SK-N-SH (cell line): ENCODE results near the gene GYG1. TPM values are rescaled to one million over a fixed set of nuclear protein-coding genes. Genes with fewer than 3 reads are reported as not detected.

ENCODE experiments used
- CTCF ChIA-PET: fragments of 300-600, 350-600 bp; formaldehyde crosslinking; extraction: SDS; loops from one replicate; lab custom pipeline; 2021; lab: Yijun Ruan, JAX
- POLR2A ChIA-PET: fragments of 350-600 bp; sonication (Branson Sonifier 250); formaldehyde crosslinking; extraction: SDS; loops from one replicate; lab custom pipeline; 2020; ENCODE audit warnings: antibody characterized with exemption, inconsistent platforms; lab: Yijun Ruan, JAX
- DNase-seq: peaks from one replicate; pipeline ENCODE4 v3.0.0; 2012
- H2AFZ ChIP-seq: fragments of 200-600 bp; sonication (generic); 2 replicates; pipeline ENCODE4 v1.8.1; 2016; ENCODE audit warnings: antibody characterized with exemption, mild to moderate bottlenecking, low read depth
- H3F3A ChIP-seq: fragments of 200-600 bp; sonication (generic); replicated peaks from 2 replicates; pipeline ENCODE3; 2016; ENCODE audit warnings: antibody characterized with exemption, mild to moderate bottlenecking; ENCODE audit not compliant: insufficient read depth
- H3K27ac ChIP-seq, 2 experiments: fragments of 200-500 bp in 1 of 2; fragments of 200-600 bp in 1 of 2; sonication (Bioruptor generic) in 1 of 2; sonication (generic), shearing (Covaris generic) in 1 of 2; 2 replicates each; pipeline versions ENCODE4 v1.5.1 to v1.6.1; 2014 to 2016; ENCODE audit warnings: low read depth in 2 of 2, inconsistent platforms in 1 of 2, low read length in 1 of 2, mild to moderate bottlenecking in 1 of 2, mixed read lengths in 1 of 2
- H3K27me3 ChIP-seq: fragments of 200-600 bp; sonication (generic), shearing (Covaris generic); 2 replicates; pipeline ENCODE4 v1.6.1; 2016; ENCODE audit warnings: mixed run types; ENCODE audit not compliant: insufficient read depth
- H3K36me3 ChIP-seq, 2 experiments: fragments of 200-500 bp in 1 of 2; fragments of 200-600 bp in 1 of 2; sonication (Bioruptor generic) in 1 of 2; sonication (generic) in 1 of 2; replicated peaks in 1 of 2; 2 replicates each; pipeline versions ENCODE3 to v1.5.1; 2014 to 2016; ENCODE audit warnings: low read length in 1 of 2, mild to moderate bottlenecking in 1 of 2; ENCODE audit not compliant: insufficient read depth in 2 of 2, control insufficient read depth in 1 of 2
- H3K4me1 ChIP-seq, 2 experiments: fragments of 200-500 bp in 1 of 2; fragments of 200-600 bp in 1 of 2; sonication (Bioruptor generic) in 1 of 2; sonication (generic), shearing (Covaris generic) in 1 of 2; 2 replicates each; pipeline versions ENCODE4 v1.5.1 to v1.6.1; 2014 to 2016; ENCODE audit warnings: low read depth in 1 of 2, low read length in 1 of 2, mixed run types in 1 of 2; ENCODE audit not compliant: insufficient read depth in 2 of 2, control insufficient read depth in 1 of 2
- H3K4me2 ChIP-seq: fragments of 200-600 bp; sonication (generic), shearing (Covaris generic); 2 replicates; pipeline ENCODE4 v1.6.1; 2017; ENCODE audit warnings: mixed run types
- H3K4me3 ChIP-seq, 2 experiments: fragments of 200-500 bp in 1 of 2; fragments of 200-600 bp in 1 of 2; sonication (Bioruptor generic) in 1 of 2; sonication (generic), shearing (Covaris generic) in 1 of 2; 2 replicates each; pipeline versions ENCODE4 v1.5.1 to v1.8.1; 2014 to 2016; ENCODE audit warnings: low read depth in 2 of 2, inconsistent platforms in 1 of 2, low read length in 1 of 2, mild to moderate bottlenecking in 1 of 2, mixed read lengths in 1 of 2, moderate library complexity in 1 of 2
- H3K79me2 ChIP-seq: fragments of 200-600 bp; sonication (generic); 2 replicates; pipeline ENCODE4 v1.8.1; 2017; ENCODE audit warnings: mild to moderate bottlenecking; ENCODE audit not compliant: insufficient read depth
- H3K9ac ChIP-seq: fragments of 200-600 bp; sonication (generic); 2 replicates; pipeline ENCODE4 v1.6.1; 2017; ENCODE audit warnings: mixed run types
- H3K9me2 ChIP-seq: fragments of 200-600 bp; sonication (generic); 2 replicates; pipeline ENCODE4 v1.6.1; 2017; ENCODE audit warnings: mixed run types
- H3K9me3 ChIP-seq: fragments of 200-600 bp; sonication (generic); 2 replicates; pipeline ENCODE4 v1.6.1; 2017; ENCODE audit warnings: mixed run types, mild to moderate bottlenecking, moderate library complexity
- H4K20me1 ChIP-seq: fragments of 200-600 bp; sonication (generic); 2 replicates; pipeline ENCODE4 v1.6.1; 2017; ENCODE audit warnings: mild to moderate bottlenecking, mixed run types; ENCODE audit not compliant: insufficient read depth
- CHD2 ChIP-seq: fragments of 150-350 bp; IDR thresholded peaks from 2 replicates; pipeline ENCODE4 v1.6.1; 2018; ENCODE audit warnings: low read length; ENCODE audit not compliant: partially characterized antibody
- ELF1 ChIP-seq: IDR thresholded peaks from 2 replicates; pipeline ENCODE4 v1.4.0; 2012
- FOSL2 ChIP-seq: IDR thresholded peaks from 2 replicates; pipeline ENCODE4 v1.4.0; 2012; ENCODE audit warnings: low read depth, mild to moderate bottlenecking, moderate library complexity, borderline replicate concordance
- FOXM1 ChIP-seq: IDR thresholded peaks from 2 replicates; pipeline ENCODE4 v1.4.0; 2012; ENCODE audit warnings: low read depth, mild to moderate bottlenecking
- GABPA ChIP-seq: IDR thresholded peaks from 2 replicates; pipeline ENCODE4 v1.4.0; 2012; ENCODE audit warnings: low read depth, mild to moderate bottlenecking
- GATA2 ChIP-seq: sonication (generic); formaldehyde crosslinking; IDR thresholded peaks from 2 replicates; pipeline ENCODE4 v1.5.0; 2020; ENCODE audit warnings: mild to moderate bottlenecking, missing genetic modification reagents
- MEF2A ChIP-seq: IDR thresholded peaks from 2 replicates; pipeline ENCODE4 v1.4.0; 2012; ENCODE audit warnings: low read depth, borderline replicate concordance
- MXI1 ChIP-seq: IDR thresholded peaks from 2 replicates; pipeline ENCODE4 v1.6.1; 2012; ENCODE audit warnings: mild to moderate bottlenecking, low read depth, low read length, improper control_type of control experiment
- NFIC ChIP-seq: IDR thresholded peaks from 2 replicates; pipeline ENCODE4 v1.4.0; 2012; ENCODE audit warnings: borderline replicate concordance
- POLR2AphosphoS5 ChIP-seq: IDR thresholded peaks from 2 replicates; pipeline ENCODE4 v1.6.1; 2012; ENCODE audit warnings: low read depth, low read length
- RAD21 ChIP-seq: IDR thresholded peaks from 2 replicates; pipeline ENCODE4 v1.6.1; 2012; ENCODE audit warnings: mild to moderate bottlenecking, low read length
- RFX5 ChIP-seq: IDR thresholded peaks from 2 replicates; pipeline ENCODE4 v1.6.1; 2012; ENCODE audit warnings: mild to moderate bottlenecking, improper control_type of control experiment, low read length
- RXRA ChIP-seq: IDR thresholded peaks from 2 replicates; pipeline ENCODE4 v1.4.0; 2012; ENCODE audit warnings: low read depth, mild to moderate bottlenecking, borderline replicate concordance
- SMC3 ChIP-seq: IDR thresholded peaks from 2 replicates; pipeline ENCODE4 v1.6.1; 2012; ENCODE audit warnings: low read depth, low read length, improper control_type of control experiment
- TAF1 ChIP-seq: IDR thresholded peaks from 2 replicates; pipeline ENCODE4 v1.6.1; 2012; ENCODE audit warnings: low read depth, mild to moderate bottlenecking, low read length, moderate library complexity, borderline replicate concordance
- TCF12 ChIP-seq: IDR thresholded peaks from 2 replicates; pipeline ENCODE4 v1.4.0; 2012
- TEAD4 ChIP-seq: IDR thresholded peaks from 2 replicates; pipeline ENCODE4 v1.4.0; 2012; ENCODE audit warnings: mild to moderate bottlenecking, borderline replicate concordance; ENCODE audit not compliant: insufficient read depth
- USF1 ChIP-seq: IDR thresholded peaks from 2 replicates; pipeline ENCODE4 v1.4.0; 2012; ENCODE audit warnings: low read depth, borderline replicate concordance
- WGBS: methylation state at CpG from one replicate; pipeline ENCODE4 v1.1.6; 2017; ENCODE audit warnings: low lambda C conversion rate; 5-methylcytosine and 5-hydroxymethylcytosine counted together
- polyA plus RNA-seq, 3 experiments: library from polyadenylated mRNA; depleted of rRNA; stranded (reverse); fragments of >200 nt; gene quantifications; 2 replicates each; pipeline ENCODE4 v1.2.3, GENCODE V29; 2012
- TF ChIP-seq, protein P1 (sequence below): fragments of 200-600 bp; sonication (generic); IDR thresholded peaks from 2 replicates; pipeline ENCODE4 v1.6.1; 2017; ENCODE audit warnings: antibody characterized with exemption, mild to moderate bottlenecking, moderate library complexity

GYG1 gene
- polyA plus RNA-seq, 1 of the 3 experiments (the other 2 are of a cell fraction) = 16.8 TPM

- WGBS = 95% methylated on average over 4 of the region's 4 CpGs
- POLR2A ChIA-PET = no interaction called here
Observed at GRCh38 chr3:149026718-149027117, 35.4 kb downstream of the GYG1 start.

GRCh38 chr3:149031096-149031495 is 39.8 kb downstream of the GYG1 start:
- POLR2A ChIA-PET = no interaction called here
- H3K9me2 ChIP-seq = no peaks in the 10 kb centered on the region
- H3K4me2 ChIP-seq = no peak overlapping the region

More at GRCh38 chr3:149026718-149027117, 35.4 kb downstream of the GYG1 start:
- no peak overlapping the region for H3K4me2 ChIP-seq
- TF ChIP-seq FOXM1 = no peak
- TF ChIP-seq USF1 = no peak
- no peak for TF ChIP-seq FOSL2
- no peak for TF ChIP-seq MXI1
- TF ChIP-seq RFX5 = no peak
- peaks cover 0 to 3% of the 10 kb centered on the region in 2 experiments; a peak in 1 of 4 replicates for H3K4me1 ChIP-seq
- no peaks in the 10 kb centered on the region for H3K9me2 ChIP-seq
- H3K36me3 ChIP-seq = peaks cover 67 to 74% of the 10 kb centered on the region in 2 experiments
- H3F3A ChIP-seq = peaks cover 9% of the 10 kb centered on the region
- no peak overlapping the region for H3K27ac ChIP-seq
- H3K27me3 ChIP-seq = no peaks in the 10 kb centered on the region
- no peaks in the 10 kb centered on the region for H4K20me1 ChIP-seq
- DNase-seq = no peak
- no peak overlapping the region for H3K4me3 ChIP-seq
- H2AFZ ChIP-seq = no peak overlapping the region
- H3K79me2 ChIP-seq = no peaks in the 10 kb centered on the region
- H3K9ac ChIP-seq = no peak overlapping the region
- H3K9me3 ChIP-seq = peaks cover 8% of the 10 kb centered on the region; the same call in 1 of the 2 replicates
- CTCF ChIA-PET = no interaction called here

DNA sequence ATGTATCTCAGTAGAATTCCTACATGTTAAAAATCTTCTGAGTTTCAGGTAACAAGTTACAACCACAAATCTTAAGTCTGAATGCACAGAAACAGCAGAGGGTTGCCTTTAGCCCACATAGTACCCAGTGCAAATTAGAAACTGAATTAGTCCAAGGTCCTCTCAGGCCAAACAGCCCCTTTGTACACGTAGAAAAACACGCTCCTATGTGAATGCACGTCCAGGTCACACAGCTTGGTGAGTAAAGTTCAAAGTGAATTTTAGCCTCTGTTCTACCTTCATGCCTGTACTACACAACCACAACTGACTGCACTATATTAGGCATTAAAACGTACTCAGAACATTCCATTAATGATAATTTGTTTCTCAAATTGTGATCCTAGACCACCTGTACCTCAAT is 46.3 kb downstream of the GYG1 start:
- ChIA-PET POLR2A (no interaction called here), CTCF (no interaction called here)
- H3K4me1 ChIP-seq = peaks cover 2 to 4% of the 10 kb centered on the region in 2 experiments; a peak in 2 of 4 replicates
- H3K27ac ChIP-seq = no peak overlapping the region
- peaks cover 66 to 75% of the 10 kb centered on the region in 2 experiments for H3K36me3 ChIP-seq
- H4K20me1 ChIP-seq = no peaks in the 10 kb centered on the region
- H3K4me2 ChIP-seq = no peak overlapping the region
- peaks cover 6% of the 10 kb centered on the region for H3F3A ChIP-seq
- H3K9me2 ChIP-seq = no peaks in the 10 kb centered on the region
- no peaks in the 10 kb centered on the region for H3K27me3 ChIP-seq
- no peak overlapping the region for H3K9ac ChIP-seq
- H3K4me3 ChIP-seq = no peak overlapping the region
- no peak for DNase-seq
- H2AFZ ChIP-seq = no peak overlapping the region
- H3K9me3 ChIP-seq = no peaks in the 10 kb centered on the region
- 94% methylated on average over 4 of the region's 4 CpGs for WGBS
- H3K79me2 ChIP-seq = no peaks in the 10 kb centered on the region
- TF ChIP-seq GATA2 (CRISPR knock-in tag) (no peak), NFIC (no peak), RAD21 (no peak), RXRA (no peak), USF1 (no peak), SMC3 (no peak), CHD2 (no peak), MXI1 (no peak), TAF1 (no peak), TEAD4 (no peak), GABPA (no peak), MEF2A (no peak)
- TF ChIP-seq, protein P1, sequence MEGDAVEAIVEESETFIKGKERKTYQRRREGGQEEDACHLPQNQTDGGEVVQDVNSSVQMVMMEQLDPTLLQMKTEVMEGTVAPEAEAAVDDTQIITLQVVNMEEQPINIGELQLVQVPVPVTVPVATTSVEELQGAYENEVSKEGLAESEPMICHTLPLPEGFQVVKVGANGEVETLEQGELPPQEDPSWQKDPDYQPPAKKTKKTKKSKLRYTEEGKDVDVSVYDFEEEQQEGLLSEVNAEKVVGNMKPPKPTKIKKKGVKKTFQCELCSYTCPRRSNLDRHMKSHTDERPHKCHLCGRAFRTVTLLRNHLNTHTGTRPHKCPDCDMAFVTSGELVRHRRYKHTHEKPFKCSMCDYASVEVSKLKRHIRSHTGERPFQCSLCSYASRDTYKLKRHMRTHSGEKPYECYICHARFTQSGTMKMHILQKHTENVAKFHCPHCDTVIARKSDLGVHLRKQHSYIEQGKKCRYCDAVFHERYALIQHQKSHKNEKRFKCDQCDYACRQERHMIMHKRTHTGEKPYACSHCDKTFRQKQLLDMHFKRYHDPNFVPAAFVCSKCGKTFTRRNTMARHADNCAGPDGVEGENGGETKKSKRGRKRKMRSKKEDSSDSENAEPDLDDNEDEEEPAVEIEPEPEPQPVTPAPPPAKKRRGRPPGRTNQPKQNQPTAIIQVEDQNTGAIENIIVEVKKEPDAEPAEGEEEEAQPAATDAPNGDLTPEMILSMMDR = no peak

More at GRCh38 chr3:149031096-149031495, 39.8 kb downstream of the GYG1 start:
- TF ChIP-seq RAD21 (no peak), TCF12 (no peak), RFX5 (no peak), FOSL2 (no peak), TEAD4 (no peak), FOXM1 (no peak), POLR2AphosphoS5 (no peak), ELF1 (no peak), MEF2A (no peak)
- Histone ChIP-seq H3K9ac (no peak overlapping the region), H2AFZ (no peak overlapping the region), H3K79me2 (no peaks in the 10 kb centered on the region), H3F3A (no peaks in the 10 kb centered on the region), H3K4me3 (no peak overlapping the region), H3K27me3 (no peaks in the 10 kb centered on the region), H3K9me3 (no peaks in the 10 kb centered on the region), H3K4me1 (peaks cover 0 to 3% of the 10 kb centered on the region in 2 experiments; a peak in 1 of 4 replicates), H4K20me1 (no peaks in the 10 kb centered on the region), H3K27ac (no peak overlapping the region), H3K36me3 (peaks cover 73 to 79% of the 10 kb centered on the region in 2 experiments)
- DNase-seq = no peak
- CTCF ChIA-PET = interaction anchor here (0.5 kb wide), 1 partner anchor 720 kb away, joined by 3 read pairs; no protein-coding TSS in a partner anchor
- 94% methylated on average over 2 of the region's 2 CpGs for WGBS
